Kidney tubule cell (primary cell): Measurements from ENCODE around the gene ITCH.
"Not testable (repeated sequence)": the region's sequence is repeated elsewhere in the genome, so short reads cannot be mapped to it uniquely, and the experiment has no call there.

Experiments used
- DNase-seq: peaks from one replicate; pipeline ENCODE4 v3.0.0-alpha.2; 2018; ENCODE audit warnings: low spot score

The ITCH gene

GRCh38 chr20:34382877-34383455, 19.9 kb downstream of the ITCH start:
- DNase-seq, result not testable (repeated sequence)

- DNase-seq, result no peak
Measured at GRCh38 chr20:34385464-34385863, 22.4 kb downstream of the ITCH start.

GRCh38 chr20:34388000-34388399, 24.9 kb downstream of the ITCH start:
- DNase-seq, result peak; percentile 81

- DNase-seq, result no peak
Measured at GRCh38 chr20:34388678-34389077, 25.6 kb downstream of the ITCH start.

- DNase-seq, result no peak
Measured at GRCh38 chr20:34389206-34389953, 26.3 kb downstream of the ITCH start.

GRCh38 chr20:34389954-34390555, 27.0 kb downstream of the ITCH start:
- no peak for DNase-seq

- DNase-seq, result peak; percentile 39
Measured at GRCh38 chr20:34396408-34396807, 33.3 kb downstream of the ITCH start.

GRCh38 chr20:34397096-34397495, 34.0 kb downstream of the ITCH start:
- DNase-seq, result peak; percentile 38

GRCh38 chr20:34400776-34401175, 37.7 kb downstream of the ITCH start:
- peak; percentile 47 for DNase-seq

GRCh38 chr20:34401741-34402455, 38.8 kb downstream of the ITCH start:
- DNase-seq, result no peak

- no peak for DNase-seq
Measured at GRCh38 chr20:34402461-34402860, 39.4 kb downstream of the ITCH start.

GRCh38 chr20:34403063-34403827, 40.2 kb downstream of the ITCH start:
- no peak for DNase-seq

GRCh38 chr20:34403908-34404307, 40.8 kb downstream of the ITCH start:
- DNase-seq, result no peak

- DNase-seq, result no peak
Measured at GRCh38 chr20:34404803-34405202, 41.7 kb downstream of the ITCH start.

GRCh38 chr20:34405247-34405651, 42.2 kb downstream of the ITCH start:
- not testable (repeated sequence) for DNase-seq

- DNase-seq, result not testable (repeated sequence)
Measured at GRCh38 chr20:34405942-34406341, 42.9 kb downstream of the ITCH start.

- DNase-seq, result no peak
Measured at GRCh38 chr20:34407962-34408474, 44.9 kb downstream of the ITCH start.

GRCh38 chr20:34410336-34410735, 47.3 kb downstream of the ITCH start:
- DNase-seq, result no peak

- no peak for DNase-seq
Measured at GRCh38 chr20:34412453-34412852, 49.4 kb downstream of the ITCH start.

- not testable (repeated sequence) for DNase-seq
Measured at GRCh38 chr20:34414525-34414924, 51.5 kb downstream of the ITCH start.

GRCh38 chr20:34415079-34415478, 52.0 kb downstream of the ITCH start:
- DNase-seq, result peak; percentile 43

GRCh38 chr20:34420146-34420545, 57.1 kb downstream of the ITCH start:
- no peak for DNase-seq
